GM23338 (cell line): ENCODE results near the gene IRS1.

ENCODE experiments used
- CREB1 ChIP-seq: fragments of 250-450 bp; sonication (Bioruptor Pico); IDR thresholded peaks from 2 replicates; pipeline ENCODE4 v1.5.0; 2020; ENCODE audit warnings: low read depth, mild to moderate bottlenecking, moderate library complexity
- CTCF ChIP-seq, 2 experiments: fragments of 200-600 bp in 1 of 2; sonication (generic) in 1 of 2; conservative IDR thresholded peaks; 2 replicates each; pipeline versions ENCODE4 v1.5.1 to v1.6.1; 2016 to 2017; ENCODE audit warnings: antibody characterized with exemption in 2 of 2, low read depth in 2 of 2, mild to moderate bottlenecking in 2 of 2, moderate library complexity in 1 of 2
- EZH2 ChIP-seq: fragments of 200-600 bp; sonication (generic); IDR thresholded peaks from one replicate; pipeline ENCODE4 v1.8.0; 2017; ENCODE audit warnings: antibody characterized with exemption, mild to moderate bottlenecking, low read depth; ENCODE audit not compliant: unreplicated experiment
- EZH2phosphoT487 ChIP-seq: fragments of 200-600 bp; sonication (generic); IDR thresholded peaks from one replicate; pipeline ENCODE4 v1.8.1; 2018; ENCODE audit warnings: antibody characterized with exemption; ENCODE audit not compliant: unreplicated experiment
- JUNB ChIP-seq: IDR thresholded peaks from one replicate; pipeline ENCODE4 v1.6.1; 2016; ENCODE audit warnings: antibody characterized with exemption; ENCODE audit not compliant: unreplicated experiment
- NANOG ChIP-seq: IDR thresholded peaks from 2 replicates; pipeline ENCODE4 v1.6.1; 2016; ENCODE audit warnings: antibody characterized with exemption, borderline replicate concordance
- POLR2AphosphoS5 ChIP-seq: IDR thresholded peaks from 2 replicates; pipeline ENCODE4 v1.6.1; 2016; ENCODE audit warnings: antibody characterized with exemption, low read depth
- STAT1 ChIP-seq: IDR thresholded peaks from one replicate; pipeline ENCODE4 v1.6.1; 2016; ENCODE audit warnings: antibody characterized with exemption; ENCODE audit not compliant: unreplicated experiment
- ZNF114 ChIP-seq: fragments of 250-450 bp; sonication (Bioruptor Pico); IDR thresholded peaks from 2 replicates; pipeline ENCODE4 v1.5.0; 2020; ENCODE audit warnings: mild to moderate bottlenecking, moderate library complexity
- ZNF331 ChIP-seq: fragments of 250-450 bp; sonication (Bioruptor Pico); IDR thresholded peaks from 2 replicates; pipeline ENCODE4 v1.5.0; 2020; ENCODE audit warnings: low read depth, mild to moderate bottlenecking, moderate library complexity
- TF ChIP-seq, protein P1 (sequence below): IDR thresholded peaks from one replicate; pipeline ENCODE4 v1.6.1; 2018; ENCODE audit warnings: antibody characterized with exemption; ENCODE audit not compliant: unreplicated experiment
- TF ChIP-seq, protein P2 (sequence below): IDR thresholded peaks from 2 replicates; pipeline ENCODE4 v1.6.1; 2016; ENCODE audit warnings: antibody characterized with exemption
- TF ChIP-seq, protein P3 (sequence below): fragments of 250-450 bp; sonication (Bioruptor Pico); IDR thresholded peaks from 2 replicates; pipeline ENCODE4 v1.5.0; 2020; ENCODE audit warnings: mild to moderate bottlenecking, moderate library complexity

- TF ChIP-seq CTCF (conservative IDR thresholded peaks at IDR 0.05; ENCODE audit: low read depth in 2 of 2): no peak
- TF ChIP-seq EZH2: no peak
- TF ChIP-seq, protein P1, sequence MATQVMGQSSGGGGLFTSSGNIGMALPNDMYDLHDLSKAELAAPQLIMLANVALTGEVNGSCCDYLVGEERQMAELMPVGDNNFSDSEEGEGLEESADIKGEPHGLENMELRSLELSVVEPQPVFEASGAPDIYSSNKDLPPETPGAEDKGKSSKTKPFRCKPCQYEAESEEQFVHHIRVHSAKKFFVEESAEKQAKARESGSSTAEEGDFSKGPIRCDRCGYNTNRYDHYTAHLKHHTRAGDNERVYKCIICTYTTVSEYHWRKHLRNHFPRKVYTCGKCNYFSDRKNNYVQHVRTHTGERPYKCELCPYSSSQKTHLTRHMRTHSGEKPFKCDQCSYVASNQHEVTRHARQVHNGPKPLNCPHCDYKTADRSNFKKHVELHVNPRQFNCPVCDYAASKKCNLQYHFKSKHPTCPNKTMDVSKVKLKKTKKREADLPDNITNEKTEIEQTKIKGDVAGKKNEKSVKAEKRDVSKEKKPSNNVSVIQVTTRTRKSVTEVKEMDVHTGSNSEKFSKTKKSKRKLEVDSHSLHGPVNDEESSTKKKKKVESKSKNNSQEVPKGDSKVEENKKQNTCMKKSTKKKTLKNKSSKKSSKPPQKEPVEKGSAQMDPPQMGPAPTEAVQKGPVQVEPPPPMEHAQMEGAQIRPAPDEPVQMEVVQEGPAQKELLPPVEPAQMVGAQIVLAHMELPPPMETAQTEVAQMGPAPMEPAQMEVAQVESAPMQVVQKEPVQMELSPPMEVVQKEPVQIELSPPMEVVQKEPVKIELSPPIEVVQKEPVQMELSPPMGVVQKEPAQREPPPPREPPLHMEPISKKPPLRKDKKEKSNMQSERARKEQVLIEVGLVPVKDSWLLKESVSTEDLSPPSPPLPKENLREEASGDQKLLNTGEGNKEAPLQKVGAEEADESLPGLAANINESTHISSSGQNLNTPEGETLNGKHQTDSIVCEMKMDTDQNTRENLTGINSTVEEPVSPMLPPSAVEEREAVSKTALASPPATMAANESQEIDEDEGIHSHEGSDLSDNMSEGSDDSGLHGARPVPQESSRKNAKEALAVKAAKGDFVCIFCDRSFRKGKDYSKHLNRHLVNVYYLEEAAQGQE: no peak
- TF ChIP-seq POLR2AphosphoS5: no peak
- TF ChIP-seq EZH2phosphoT487: no peak
- no peak for TF ChIP-seq ZNF331 (CRISPR knock-in tag)
- TF ChIP-seq, protein P2, sequence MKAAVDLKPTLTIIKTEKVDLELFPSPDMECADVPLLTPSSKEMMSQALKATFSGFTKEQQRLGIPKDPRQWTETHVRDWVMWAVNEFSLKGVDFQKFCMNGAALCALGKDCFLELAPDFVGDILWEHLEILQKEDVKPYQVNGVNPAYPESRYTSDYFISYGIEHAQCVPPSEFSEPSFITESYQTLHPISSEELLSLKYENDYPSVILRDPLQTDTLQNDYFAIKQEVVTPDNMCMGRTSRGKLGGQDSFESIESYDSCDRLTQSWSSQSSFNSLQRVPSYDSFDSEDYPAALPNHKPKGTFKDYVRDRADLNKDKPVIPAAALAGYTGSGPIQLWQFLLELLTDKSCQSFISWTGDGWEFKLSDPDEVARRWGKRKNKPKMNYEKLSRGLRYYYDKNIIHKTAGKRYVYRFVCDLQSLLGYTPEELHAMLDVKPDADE: no peak
- no peak for TF ChIP-seq JUNB
- no peak for TF ChIP-seq CREB1 (CRISPR knock-in tag)
- TF ChIP-seq ZNF114 (CRISPR knock-in tag): no peak
- TF ChIP-seq, protein P3, sequence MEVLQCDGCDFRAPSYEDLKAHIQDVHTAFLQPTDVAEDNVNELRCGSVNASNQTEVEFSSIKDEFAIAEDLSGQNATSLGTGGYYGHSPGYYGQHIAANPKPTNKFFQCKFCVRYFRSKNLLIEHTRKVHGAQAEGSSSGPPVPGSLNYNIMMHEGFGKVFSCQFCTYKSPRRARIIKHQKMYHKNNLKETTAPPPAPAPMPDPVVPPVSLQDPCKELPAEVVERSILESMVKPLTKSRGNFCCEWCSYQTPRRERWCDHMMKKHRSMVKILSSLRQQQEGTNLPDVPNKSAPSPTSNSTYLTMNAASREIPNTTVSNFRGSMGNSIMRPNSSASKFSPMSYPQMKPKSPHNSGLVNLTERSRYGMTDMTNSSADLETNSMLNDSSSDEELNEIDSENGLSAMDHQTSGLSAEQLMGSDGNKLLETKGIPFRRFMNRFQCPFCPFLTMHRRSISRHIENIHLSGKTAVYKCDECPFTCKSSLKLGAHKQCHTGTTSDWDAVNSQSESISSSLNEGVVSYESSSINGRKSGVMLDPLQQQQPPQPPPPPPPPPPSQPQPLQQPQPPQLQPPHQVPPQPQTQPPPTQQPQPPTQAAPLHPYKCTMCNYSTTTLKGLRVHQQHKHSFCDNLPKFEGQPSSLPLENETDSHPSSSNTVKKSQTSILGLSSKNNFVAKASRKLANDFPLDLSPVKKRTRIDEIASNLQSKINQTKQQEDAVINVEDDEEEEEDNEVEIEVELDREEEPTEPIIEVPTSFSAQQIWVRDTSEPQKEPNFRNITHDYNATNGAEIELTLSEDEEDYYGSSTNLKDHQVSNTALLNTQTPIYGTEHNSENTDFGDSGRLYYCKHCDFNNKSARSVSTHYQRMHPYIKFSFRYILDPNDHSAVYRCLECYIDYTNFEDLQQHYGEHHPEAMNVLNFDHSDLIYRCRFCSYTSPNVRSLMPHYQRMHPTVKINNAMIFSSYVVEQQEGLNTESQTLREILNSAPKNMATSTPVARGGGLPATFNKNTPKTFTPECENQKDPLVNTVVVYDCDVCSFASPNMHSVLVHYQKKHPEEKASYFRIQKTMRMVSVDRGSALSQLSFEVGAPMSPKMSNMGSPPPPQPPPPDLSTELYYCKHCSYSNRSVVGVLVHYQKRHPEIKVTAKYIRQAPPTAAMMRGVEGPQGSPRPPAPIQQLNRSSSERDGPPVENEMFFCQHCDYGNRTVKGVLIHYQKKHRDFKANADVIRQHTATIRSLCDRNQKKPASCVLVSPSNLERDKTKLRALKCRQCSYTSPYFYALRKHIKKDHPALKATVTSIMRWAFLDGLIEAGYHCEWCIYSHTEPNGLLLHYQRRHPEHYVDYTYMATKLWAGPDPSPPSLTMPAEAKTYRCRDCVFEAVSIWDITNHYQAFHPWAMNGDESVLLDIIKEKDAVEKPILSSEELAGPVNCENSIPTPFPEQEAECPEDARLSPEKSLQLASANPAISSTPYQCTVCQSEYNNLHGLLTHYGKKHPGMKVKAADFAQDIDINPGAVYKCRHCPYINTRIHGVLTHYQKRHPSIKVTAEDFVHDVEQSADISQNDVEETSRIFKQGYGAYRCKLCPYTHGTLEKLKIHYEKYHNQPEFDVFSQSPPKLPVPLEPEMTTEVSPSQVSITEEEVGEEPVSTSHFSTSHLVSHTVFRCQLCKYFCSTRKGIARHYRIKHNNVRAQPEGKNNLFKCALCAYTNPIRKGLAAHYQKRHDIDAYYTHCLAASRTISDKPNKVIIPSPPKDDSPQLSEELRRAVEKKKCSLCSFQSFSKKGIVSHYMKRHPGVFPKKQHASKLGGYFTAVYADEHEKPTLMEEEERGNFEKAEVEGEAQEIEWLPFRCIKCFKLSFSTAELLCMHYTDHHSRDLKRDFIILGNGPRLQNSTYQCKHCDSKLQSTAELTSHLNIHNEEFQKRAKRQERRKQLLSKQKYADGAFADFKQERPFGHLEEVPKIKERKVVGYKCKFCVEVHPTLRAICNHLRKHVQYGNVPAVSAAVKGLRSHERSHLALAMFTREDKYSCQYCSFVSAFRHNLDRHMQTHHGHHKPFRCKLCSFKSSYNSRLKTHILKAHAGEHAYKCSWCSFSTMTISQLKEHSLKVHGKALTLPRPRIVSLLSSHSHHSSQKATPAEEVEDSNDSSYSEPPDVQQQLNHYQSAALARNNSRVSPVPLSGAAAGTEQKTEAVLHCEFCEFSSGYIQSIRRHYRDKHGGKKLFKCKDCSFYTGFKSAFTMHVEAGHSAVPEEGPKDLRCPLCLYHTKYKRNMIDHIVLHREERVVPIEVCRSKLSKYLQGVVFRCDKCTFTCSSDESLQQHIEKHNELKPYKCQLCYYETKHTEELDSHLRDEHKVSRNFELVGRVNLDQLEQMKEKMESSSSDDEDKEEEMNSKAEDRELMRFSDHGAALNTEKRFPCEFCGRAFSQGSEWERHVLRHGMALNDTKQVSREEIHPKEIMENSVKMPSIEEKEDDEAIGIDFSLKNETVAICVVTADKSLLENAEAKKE (CRISPR knock-in tag): no peak
- no peak for TF ChIP-seq STAT1
- TF ChIP-seq NANOG: no peak
Measured at GRCh38 chr2:226760412-226761194, 39.0 kb downstream of the IRS1 start.
